ENCODE data around the gene SERGEF. TPM values are rescaled to one million over a fixed set of nuclear protein-coding genes. Genes with fewer than 3 reads are reported as not detected.

The SERGEF gene
- total RNA-seq, 4 donors from 2014 or later, result 11.8 to 34.7 (median 24.5) TPM

- in situ Hi-C loops (cut with MboI; ENCODE audit: low sequenced_read_pairs in 4 of 4) (loop anchor here in 1 of 4 donors (10.0 kb wide), 1 partner anchor 245 kb away; no protein-coding TSS in a partner anchor), intact Hi-C loops (cut with DNase I; ENCODE audit: low total_unique reads) (no loop called here)
- H3K9me3 ChIP-seq, result no peaks in the 10 kb centered on the region
- ATAC-seq, result no peak
- TF ChIP-seq POLR2A (IDR thresholded peaks at IDR 0.05), result no peak
- TF ChIP-seq, protein P1, sequence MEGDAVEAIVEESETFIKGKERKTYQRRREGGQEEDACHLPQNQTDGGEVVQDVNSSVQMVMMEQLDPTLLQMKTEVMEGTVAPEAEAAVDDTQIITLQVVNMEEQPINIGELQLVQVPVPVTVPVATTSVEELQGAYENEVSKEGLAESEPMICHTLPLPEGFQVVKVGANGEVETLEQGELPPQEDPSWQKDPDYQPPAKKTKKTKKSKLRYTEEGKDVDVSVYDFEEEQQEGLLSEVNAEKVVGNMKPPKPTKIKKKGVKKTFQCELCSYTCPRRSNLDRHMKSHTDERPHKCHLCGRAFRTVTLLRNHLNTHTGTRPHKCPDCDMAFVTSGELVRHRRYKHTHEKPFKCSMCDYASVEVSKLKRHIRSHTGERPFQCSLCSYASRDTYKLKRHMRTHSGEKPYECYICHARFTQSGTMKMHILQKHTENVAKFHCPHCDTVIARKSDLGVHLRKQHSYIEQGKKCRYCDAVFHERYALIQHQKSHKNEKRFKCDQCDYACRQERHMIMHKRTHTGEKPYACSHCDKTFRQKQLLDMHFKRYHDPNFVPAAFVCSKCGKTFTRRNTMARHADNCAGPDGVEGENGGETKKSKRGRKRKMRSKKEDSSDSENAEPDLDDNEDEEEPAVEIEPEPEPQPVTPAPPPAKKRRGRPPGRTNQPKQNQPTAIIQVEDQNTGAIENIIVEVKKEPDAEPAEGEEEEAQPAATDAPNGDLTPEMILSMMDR (IDR thresholded peaks at IDR 0.05 in 4 of 5, conservative IDR thresholded peaks at IDR 0.05 in 1 of 5), result no peak
- H3K36me3 ChIP-seq, result no peaks in the 10 kb centered on the region
- peak in 1 of 2 donors; percentile 8 for DNase-seq
- H3K27me3 ChIP-seq, result peaks cover 25 to 27% (median 25%) of the 10 kb centered on the region in 3 donors
- H3K27ac ChIP-seq, result no peak overlapping the region
- H3K4me1 ChIP-seq, result peaks cover 0 to 8% of the 10 kb centered on the region in 2 donors
- H3K4me3 ChIP-seq, result no peak overlapping the region
Measured at GRCh38 chr11:17739945-17740338, 272.9 kb downstream of the SERGEF start.

- peaks cover 25 to 27% (median 25%) of the 10 kb centered on the region in 3 donors for H3K27me3 ChIP-seq
- H3K4me3 ChIP-seq, result no peak overlapping the region
- TF ChIP-seq POLR2A (IDR thresholded peaks at IDR 0.05), result no peak
- TF ChIP-seq, protein P1 (IDR thresholded peaks at IDR 0.05 in 4 of 5, conservative IDR thresholded peaks at IDR 0.05 in 1 of 5), result no peak
- H3K4me1 ChIP-seq, result peaks cover 3 to 8% of the 10 kb centered on the region in 2 donors
- intact Hi-C loops (cut with DNase I; ENCODE audit: low total_unique reads) (no loop called here), in situ Hi-C loops (cut with MboI; ENCODE audit: low sequenced_read_pairs in 4 of 4) (loop anchor here in 1 of 4 donors (10.0 kb wide), 1 partner anchor 246 kb away; no protein-coding TSS in a partner anchor)
- H3K36me3 ChIP-seq, result no peaks in the 10 kb centered on the region
- ATAC-seq (no peak), DNase-seq (no peak)
- no peaks in the 10 kb centered on the region for H3K9me3 ChIP-seq
- no peak overlapping the region for H3K27ac ChIP-seq
Measured at GRCh38 chr11:17738151-17738973, 274.5 kb downstream of the SERGEF start.

Other genes starting within 250 kb of the SERGEF start
- under 1 TPM; 0.07 to 0.51 (median 0.10) TPM for gene TPH1, start 33.2 kb upstream of the SERGEF start, total RNA-seq
- 10 to 100 TPM in 1 of 4 donors, 1 to 10 TPM in 3; 3.0 to 16.1 (median 4.4) TPM for gene SAAL1, start 93.0 kb upstream of the SERGEF start, total RNA-seq
- gene MRGPRX3, start 119.5 kb upstream of the SERGEF start, total RNA-seq, result not detected
- gene MRGPRX4, start 159.8 kb upstream of the SERGEF start, total RNA-seq, result not detected
- 1 to 10 TPM in 2 of 4 donors, not detected in 2; 2.5 to 3.9 TPM for gene SAA4, start 223.8 kb upstream of the SERGEF start, total RNA-seq
- 10 to 100 TPM in 3 of 4 donors, 1 to 10 TPM in 1; 2.0 to 67.5 (median 42.8) TPM for gene SAA2, start 235.6 kb upstream of the SERGEF start, total RNA-seq